Kidney epithelial cell (primary cell): ENCODE results near the gene C2orf66. TPM values are rescaled to one million over a fixed set of nuclear protein-coding genes. Genes with fewer than 3 reads are reported as not detected.

Source experiments
- DNase-seq: peaks from one replicate; pipeline ENCODE4 v3.0.0-alpha.2; 2010; ENCODE audit warnings: low read depth
- H3K27me3 ChIP-seq: 2 replicates; pipeline ENCODE4 v1.6.0; 2011; ENCODE audit warnings: low read length; ENCODE audit not compliant: control insufficient read depth, insufficient read depth
- H3K36me3 ChIP-seq: 2 replicates; pipeline ENCODE4 v1.5.1; 2011; ENCODE audit warnings: low read length; ENCODE audit not compliant: control insufficient read depth, insufficient read depth
- H3K4me3 ChIP-seq: 2 replicates; pipeline ENCODE4 v1.5.1; 2011; ENCODE audit warnings: low read depth, mild to moderate bottlenecking, control low read depth, low read length
- CTCF ChIP-seq: IDR thresholded peaks from 2 replicates; pipeline ENCODE4 v1.5.1; 2011; ENCODE audit warnings: mild to moderate bottlenecking, moderate library complexity, low read length, control low read depth, inconsistent platforms; ENCODE audit not compliant: insufficient read depth, poor library complexity, severe bottlenecking
- total RNA-seq: library from RNA; depleted of rRNA; stranded (reverse); fragments of >200 nt; gene quantifications from 2 replicates; pipeline ENCODE4 v1.2.3, GENCODE V29; 2015

C2orf66 gene
- total RNA-seq, 1 donor from 2014 or later, result 0.13 TPM

DNA sequence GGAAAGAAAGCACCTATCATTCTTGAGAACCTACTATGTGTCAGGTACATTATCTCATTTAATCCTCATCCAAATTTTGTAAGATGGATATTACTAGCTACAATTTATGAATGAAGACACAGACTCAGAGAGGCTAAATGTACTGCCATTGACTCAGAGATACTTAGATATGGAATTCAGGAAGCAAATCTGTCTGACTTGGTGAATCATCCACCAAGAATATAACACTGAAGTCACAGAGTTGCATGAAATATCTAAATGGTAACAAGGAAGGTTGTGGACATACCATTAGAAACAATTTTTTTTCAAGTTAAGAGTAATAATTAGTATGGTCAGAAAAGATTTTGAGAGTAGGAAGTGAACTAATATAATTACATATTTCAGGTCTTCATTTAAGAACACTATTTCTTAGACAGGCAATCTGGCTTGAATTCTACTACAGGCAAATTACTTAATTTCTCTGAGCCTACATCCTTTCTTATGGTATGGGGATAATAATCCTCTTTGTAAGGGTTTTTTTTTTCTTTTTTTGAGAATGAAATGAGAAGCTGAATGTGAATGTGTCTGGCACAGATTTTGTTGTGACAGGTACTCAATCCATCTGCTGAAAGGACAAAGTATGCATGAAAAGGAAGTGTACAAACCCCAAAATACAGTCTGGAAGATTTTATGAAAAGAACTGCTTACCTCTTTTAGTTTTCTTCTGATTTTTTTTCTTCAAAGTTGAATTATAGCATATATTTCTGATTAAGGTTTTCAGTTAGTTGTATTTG, 14.8 kb upstream of the C2orf66 start:
- no peaks in the 10 kb centered on the region for H3K27me3 ChIP-seq
- H3K36me3 ChIP-seq, result no peaks in the 10 kb centered on the region
- DNase-seq, result peak; percentile 25
- TF ChIP-seq CTCF, result no peak
- H3K4me3 ChIP-seq, result no peak overlapping the region

DNA sequence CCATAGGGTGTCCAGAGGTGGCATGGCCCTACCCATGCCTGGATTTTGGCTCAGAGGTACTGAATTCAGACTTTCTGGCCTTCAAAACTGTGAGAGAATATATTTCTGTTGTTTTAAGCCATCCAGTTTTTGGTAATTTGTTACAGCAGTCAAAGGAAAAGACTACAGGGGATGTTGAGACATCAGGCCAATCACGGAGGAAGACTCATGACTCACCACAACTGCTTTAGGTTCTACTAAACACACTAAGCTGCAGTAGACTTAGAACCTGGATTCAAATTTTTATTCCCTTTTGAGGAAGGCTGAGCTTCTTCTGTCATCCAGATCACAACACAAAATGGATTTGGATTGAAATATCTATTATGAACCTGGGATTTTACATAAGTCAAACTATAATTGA, 12.0 kb upstream of the C2orf66 start:
- no peak overlapping the region for H3K4me3 ChIP-seq
- no peak for DNase-seq
- no peak for TF ChIP-seq CTCF
- H3K27me3 ChIP-seq, result no peaks in the 10 kb centered on the region
- no peaks in the 10 kb centered on the region for H3K36me3 ChIP-seq

GRCh38 chr2:196808083-196808665, 981 bp downstream of the C2orf66 start:
- H3K27me3 ChIP-seq, result no peaks in the 10 kb centered on the region
- no peaks in the 10 kb centered on the region for H3K36me3 ChIP-seq
- TF ChIP-seq CTCF, result no peak
- DNase-seq, result no peak
- no peak overlapping the region for H3K4me3 ChIP-seq

- no peaks in the 10 kb centered on the region for H3K36me3 ChIP-seq
- H3K27me3 ChIP-seq, result no peaks in the 10 kb centered on the region
- H3K4me3 ChIP-seq, result no peak overlapping the region
- DNase-seq, result no peak
- no peak for TF ChIP-seq CTCF
Observed at GRCh38 chr2:196804381-196804780, 4.8 kb downstream of the C2orf66 start.

DNA sequence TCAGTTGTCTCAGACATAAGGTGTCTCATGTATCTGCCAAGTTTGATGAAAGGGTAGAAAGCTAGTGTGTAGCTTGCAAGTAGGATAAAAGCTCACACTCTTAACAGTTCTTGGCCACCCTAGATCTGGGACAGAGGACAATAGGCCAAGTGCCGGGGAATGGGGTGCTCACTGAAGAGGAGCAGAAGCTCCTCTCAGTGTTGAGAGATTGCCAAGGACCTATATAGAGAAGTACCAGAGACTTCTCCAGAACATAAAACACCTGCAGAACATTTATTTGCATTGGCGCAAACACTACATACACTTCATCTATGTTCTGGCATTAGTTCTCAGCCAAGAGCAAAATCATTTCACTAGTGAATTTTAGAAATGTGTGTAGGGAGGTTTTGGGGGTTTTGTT, 6.8 kb downstream of the C2orf66 start:
- no peaks in the 10 kb centered on the region for H3K27me3 ChIP-seq
- no peak for DNase-seq
- no peak for TF ChIP-seq CTCF
- no peak overlapping the region for H3K4me3 ChIP-seq
- H3K36me3 ChIP-seq, result no peaks in the 10 kb centered on the region
